Hepatocyte (in vitro differentiated cells): Measurements from ENCODE around the gene USP11.

Experiments
- CTCF ChIP-seq: fragments of 200-600 bp; sonication (generic); IDR thresholded peaks from 2 replicates; pipeline ENCODE4 v1.5.1; 2016; ENCODE audit warnings: antibody characterized with exemption, mild to moderate bottlenecking; ENCODE audit not compliant: poor library complexity
- EZH2 ChIP-seq: fragments of 200-600 bp; sonication (generic); IDR thresholded peaks from 2 replicates; pipeline ENCODE4 v1.6.1; 2016; ENCODE audit warnings: antibody characterized with exemption, mild to moderate bottlenecking, borderline replicate concordance

GRCh38 chrX:47245156-47245555, 12.3 kb downstream of the USP11 start:
- TF ChIP-seq EZH2 (no peak), CTCF (no peak)
